SKM-1 treated with dmso at 0.1 percent for 144 hours (cell line): ENCODE data around the gene ABLIM2.

ENCODE experiments used
- DNase-seq: peaks from one replicate; lab custom pipeline; 2025; ENCODE audit not compliant: unreplicated experiment; lab: John Stamatoyannopoulos, UW

The ABLIM2 gene

GRCh38 chr4:8073206-8073863 is 85.3 kb downstream of the ABLIM2 start:
- DNase-seq = no peak

- DNase-seq = no peak
Measured at GRCh38 chr4:8072235-8072968, 86.2 kb downstream of the ABLIM2 start.

- DNase-seq = no peak
Measured at GRCh38 chr4:8071766-8072165, 86.8 kb downstream of the ABLIM2 start.

GRCh38 chr4:8070736-8071718 is 87.6 kb downstream of the ABLIM2 start:
- DNase-seq = no peak

GRCh38 chr4:8069102-8069752 is 89.4 kb downstream of the ABLIM2 start:
- no peak for DNase-seq

GRCh38 chr4:8067945-8068896 is 90.4 kb downstream of the ABLIM2 start:
- no peak for DNase-seq

GRCh38 chr4:8067274-8067936 is 91.2 kb downstream of the ABLIM2 start:
- no peak for DNase-seq

GRCh38 chr4:8066336-8066931 is 92.2 kb downstream of the ABLIM2 start:
- DNase-seq = no peak

GRCh38 chr4:8063974-8064563 is 94.5 kb downstream of the ABLIM2 start:
- no peak for DNase-seq

- no peak for DNase-seq
Measured at GRCh38 chr4:8061573-8061972, 97.0 kb downstream of the ABLIM2 start.

- no peak for DNase-seq
Measured at GRCh38 chr4:8061145-8061544, 97.5 kb downstream of the ABLIM2 start.

GRCh38 chr4:8060632-8061031 is 98.0 kb downstream of the ABLIM2 start:
- no peak for DNase-seq

- DNase-seq = no peak
Measured at GRCh38 chr4:8058031-8058479, 100.6 kb downstream of the ABLIM2 start.

- DNase-seq = no peak
Measured at GRCh38 chr4:8055206-8055605, 103.4 kb downstream of the ABLIM2 start.

- DNase-seq = no peak
Measured at GRCh38 chr4:8053688-8054449, 104.7 kb downstream of the ABLIM2 start.

GRCh38 chr4:8052160-8052691 is 106.4 kb downstream of the ABLIM2 start:
- DNase-seq = no peak

GRCh38 chr4:8051644-8052043 is 107.0 kb downstream of the ABLIM2 start:
- no peak for DNase-seq
